ENCODE data around the gene GGCX. TPM values are rescaled to one million over a fixed set of nuclear protein-coding genes. Genes with fewer than 3 reads are reported as not detected.
A peak's percentile ranks its signal among the peaks of the same experiment; 100 is the strongest.
"Not testable (repeated sequence)": the region's sequence is repeated elsewhere in the genome, so short reads cannot be mapped to it uniquely, and the experiment has no call there.

GGCX gene
- total RNA-seq, 1 donor from 2014 or later = 43.4 TPM

DNA sequence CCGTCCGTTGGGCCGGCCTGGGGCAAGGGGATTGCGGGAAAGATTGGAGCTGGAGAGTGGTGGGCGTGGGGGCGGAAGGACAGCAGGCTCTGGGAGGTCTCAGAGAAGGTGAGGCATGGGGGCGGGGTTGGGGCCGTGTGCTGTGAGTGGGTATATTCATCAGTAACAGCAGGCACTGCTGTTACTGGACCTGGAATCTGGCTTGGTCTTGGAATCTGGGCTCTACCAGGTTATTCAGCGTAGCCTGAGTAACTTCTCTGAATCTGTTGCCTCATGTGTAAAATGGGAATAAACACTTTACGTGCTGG, 34.7 kb upstream of the GGCX start:
- Mint-ChIP-seq H3K4me1 (peaks cover 23% of the 10 kb centered on the region), H3K4me3 (peak overlapping the region; percentile 100), H3K36me3 (ENCODE audit: low read depth) (no peaks in the 10 kb centered on the region), H3K27me3 (ENCODE audit: low read depth) (no peaks in the 10 kb centered on the region), H3K9me3 (no peaks in the 10 kb centered on the region), H3K27ac (ENCODE audit: unreplicated experiment) (peak overlapping the region; percentile 97)
- no peak for DNase-seq (ENCODE audit: low read depth, low spot score)
- TF ChIP-seq, protein P1, sequence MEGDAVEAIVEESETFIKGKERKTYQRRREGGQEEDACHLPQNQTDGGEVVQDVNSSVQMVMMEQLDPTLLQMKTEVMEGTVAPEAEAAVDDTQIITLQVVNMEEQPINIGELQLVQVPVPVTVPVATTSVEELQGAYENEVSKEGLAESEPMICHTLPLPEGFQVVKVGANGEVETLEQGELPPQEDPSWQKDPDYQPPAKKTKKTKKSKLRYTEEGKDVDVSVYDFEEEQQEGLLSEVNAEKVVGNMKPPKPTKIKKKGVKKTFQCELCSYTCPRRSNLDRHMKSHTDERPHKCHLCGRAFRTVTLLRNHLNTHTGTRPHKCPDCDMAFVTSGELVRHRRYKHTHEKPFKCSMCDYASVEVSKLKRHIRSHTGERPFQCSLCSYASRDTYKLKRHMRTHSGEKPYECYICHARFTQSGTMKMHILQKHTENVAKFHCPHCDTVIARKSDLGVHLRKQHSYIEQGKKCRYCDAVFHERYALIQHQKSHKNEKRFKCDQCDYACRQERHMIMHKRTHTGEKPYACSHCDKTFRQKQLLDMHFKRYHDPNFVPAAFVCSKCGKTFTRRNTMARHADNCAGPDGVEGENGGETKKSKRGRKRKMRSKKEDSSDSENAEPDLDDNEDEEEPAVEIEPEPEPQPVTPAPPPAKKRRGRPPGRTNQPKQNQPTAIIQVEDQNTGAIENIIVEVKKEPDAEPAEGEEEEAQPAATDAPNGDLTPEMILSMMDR (conservative IDR thresholded peaks at IDR 0.05) = no peak

DNA sequence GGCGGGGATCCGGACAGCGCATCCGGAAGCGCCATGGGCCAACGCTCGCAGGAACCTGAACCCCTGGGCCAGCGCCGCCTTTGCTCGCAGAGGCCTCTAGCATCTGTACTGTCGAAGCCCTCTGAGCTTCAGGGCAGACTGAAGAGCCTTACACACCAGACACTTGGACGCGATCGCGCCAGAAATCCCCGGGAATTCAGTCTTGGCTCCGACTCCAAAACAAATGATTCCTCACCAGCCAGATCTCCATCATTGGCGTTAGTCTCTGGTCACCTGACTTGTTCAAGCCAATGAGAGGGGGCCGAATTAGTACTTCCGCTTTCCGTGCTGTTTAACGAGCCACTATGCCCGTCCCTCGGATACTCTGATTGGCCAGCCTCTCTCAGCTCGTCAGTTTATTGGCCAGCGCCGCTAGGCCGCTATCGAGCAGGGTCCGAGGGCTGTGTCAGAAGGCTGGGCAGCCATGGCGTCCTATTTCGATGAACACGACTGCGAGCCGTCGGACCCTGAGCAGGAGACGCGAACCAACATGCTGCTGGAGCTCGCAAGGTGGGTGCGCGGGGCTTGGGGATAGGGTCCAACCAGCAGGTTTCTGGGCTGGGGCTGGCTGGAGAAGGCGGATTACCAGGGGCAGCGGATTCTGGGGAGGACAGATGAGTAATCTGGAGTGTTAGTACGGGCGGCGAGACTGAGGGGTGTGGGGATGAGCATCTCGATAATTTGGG, 34.2 kb upstream of the GGCX start, which contains the start of gene RNF181:
TSS of gene RNF181 (plus strand) at position 445 of the 725 bp plus-strand sequence. CDS start at position 464, 19 bp downstream.
- Mint-ChIP-seq H3K9me3 (no peaks in the 10 kb centered on the region), H3K4me1 (peaks cover 23% of the 10 kb centered on the region), H3K27ac (ENCODE audit: unreplicated experiment) (peak within 1 kb of the TSS; percentile 98), H3K36me3 (ENCODE audit: low read depth) (no peaks in the 10 kb centered on the region), H3K27me3 (ENCODE audit: low read depth) (no peaks in the 10 kb centered on the region), H3K4me3 (peak within 1 kb of the TSS; percentile 100)
- peak; percentile 85 for DNase-seq (ENCODE audit: low read depth, low spot score)
- TF ChIP-seq, protein P1 (conservative IDR thresholded peaks at IDR 0.05) = no peak

DNA sequence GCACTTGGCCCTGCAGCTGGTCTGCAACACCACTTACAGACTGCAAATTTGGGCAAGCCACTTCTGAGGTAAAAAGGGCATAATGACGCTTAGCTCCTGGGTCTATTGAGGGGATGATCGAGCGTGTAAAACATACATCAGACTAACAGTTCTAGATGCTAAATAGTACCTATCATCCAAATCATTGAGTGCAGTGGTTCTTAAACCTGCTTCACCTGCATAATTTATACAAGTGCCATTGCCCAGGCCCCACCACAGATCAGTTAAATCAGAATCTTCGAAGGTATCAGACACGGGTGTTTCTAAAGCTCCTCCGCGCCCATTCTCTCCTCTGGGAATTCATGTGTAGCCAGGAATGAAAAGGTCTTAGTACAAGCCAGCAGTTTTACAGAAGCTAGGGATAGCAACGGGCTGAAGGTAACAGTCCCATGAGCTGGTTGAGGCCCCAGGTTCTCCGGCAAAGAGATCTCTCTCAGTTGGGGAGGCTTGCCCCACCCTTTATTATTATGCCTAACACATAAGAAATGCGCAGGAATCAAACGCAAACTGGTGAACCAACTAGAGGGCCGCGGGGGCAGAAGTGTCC, 33.5 kb upstream of the GGCX start:
- peak overlapping the region; percentile 98 for H3K27ac Mint-ChIP-seq (ENCODE audit: unreplicated experiment)
- H3K4me1 Mint-ChIP-seq = peaks cover 23% of the 10 kb centered on the region
- H3K36me3 Mint-ChIP-seq (ENCODE audit: low read depth) = no peaks in the 10 kb centered on the region
- peak overlapping the region; percentile 100 for H3K4me3 Mint-ChIP-seq
- DNase-seq (ENCODE audit: low read depth, low spot score) = no peak
- no peaks in the 10 kb centered on the region for H3K27me3 Mint-ChIP-seq (ENCODE audit: low read depth)
- H3K9me3 Mint-ChIP-seq = no peaks in the 10 kb centered on the region
- TF ChIP-seq, protein P1 (conservative IDR thresholded peaks at IDR 0.05) = no peak

DNA sequence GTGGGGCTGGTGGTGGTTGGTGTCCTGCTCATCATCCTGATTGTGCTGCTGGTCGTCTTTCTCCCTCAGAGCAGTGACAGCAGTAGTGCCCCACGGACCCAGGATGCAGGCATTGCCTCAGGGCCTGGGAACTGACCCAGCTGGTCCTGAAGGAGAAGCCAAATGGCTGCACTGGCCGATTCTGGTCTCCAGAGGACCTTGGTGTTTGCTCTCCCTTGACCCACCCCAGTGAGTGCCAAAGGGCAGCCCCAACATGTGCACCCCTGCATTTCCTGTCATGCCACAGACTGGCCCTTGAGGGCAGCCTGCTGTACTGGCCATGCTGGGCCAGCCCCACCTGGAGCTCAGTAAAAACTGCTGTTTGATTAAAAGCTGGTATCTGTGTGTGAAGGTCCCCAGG, 31.7 kb upstream of the GGCX start:
- no peak for DNase-seq (ENCODE audit: low read depth, low spot score)
- peak overlapping the region; percentile 100 for H3K4me3 Mint-ChIP-seq
- no peak overlapping the region for H3K27ac Mint-ChIP-seq (ENCODE audit: unreplicated experiment)
- H3K9me3 Mint-ChIP-seq = no peaks in the 10 kb centered on the region
- H3K36me3 Mint-ChIP-seq (ENCODE audit: low read depth) = no peaks in the 10 kb centered on the region
- H3K4me1 Mint-ChIP-seq = peaks cover 31% of the 10 kb centered on the region
- TF ChIP-seq, protein P1 (conservative IDR thresholded peaks at IDR 0.05) = no peak
- H3K27me3 Mint-ChIP-seq (ENCODE audit: low read depth) = no peaks in the 10 kb centered on the region

DNA sequence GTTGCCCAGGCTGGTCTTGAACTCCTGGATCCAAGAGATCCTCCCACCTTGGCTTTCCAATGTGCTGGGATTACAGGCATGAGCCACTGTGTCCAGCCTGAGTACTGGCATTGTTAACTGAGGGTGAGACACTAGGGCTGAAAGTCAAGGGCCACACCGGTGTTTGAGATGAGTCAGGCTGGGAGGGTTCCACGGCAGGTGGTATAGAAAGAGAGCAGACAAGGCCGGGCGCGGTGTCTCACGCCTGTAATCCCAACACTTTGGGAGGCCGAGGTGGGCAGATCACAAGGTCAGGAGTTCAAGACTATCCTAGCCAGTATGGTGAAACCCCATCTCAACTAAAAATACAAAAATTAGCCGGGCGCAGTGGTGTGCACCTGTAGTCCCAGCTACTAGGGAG, 31.0 kb upstream of the GGCX start:
- DNase-seq (ENCODE audit: low read depth, low spot score); H3K27ac Mint-ChIP-seq (ENCODE audit: unreplicated experiment); H3K9me3 Mint-ChIP-seq; H3K36me3 Mint-ChIP-seq (ENCODE audit: low read depth); H3K27me3 Mint-ChIP-seq (ENCODE audit: low read depth): not testable (repeated sequence)
- Mint-ChIP-seq H3K4me3 (peak overlapping the region; percentile 38), H3K4me1 (peaks cover 38% of the 10 kb centered on the region)

DNA sequence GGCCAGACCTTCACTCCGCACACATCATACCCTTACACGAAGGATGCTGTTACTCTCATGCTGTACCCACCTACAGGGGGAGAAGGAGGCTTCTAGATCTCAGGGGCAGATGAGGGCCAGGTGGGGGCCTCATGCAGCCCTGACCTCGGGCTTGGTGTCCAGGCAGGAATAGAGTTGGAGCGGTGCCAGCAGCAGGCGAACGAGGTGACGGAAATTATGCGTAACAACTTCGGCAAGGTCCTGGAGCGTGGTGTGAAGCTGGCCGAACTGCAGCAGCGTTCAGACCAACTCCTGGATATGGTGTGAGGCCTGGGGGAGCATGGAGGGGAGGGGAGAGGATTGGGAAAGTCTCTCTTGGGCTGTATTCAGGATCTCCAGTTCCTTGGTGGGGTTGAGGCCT, 30.3 kb upstream of the GGCX start:
- TF ChIP-seq, protein P1 (conservative IDR thresholded peaks at IDR 0.05) = no peak
- no peaks in the 10 kb centered on the region for H3K9me3 Mint-ChIP-seq
- no peaks in the 10 kb centered on the region for H3K36me3 Mint-ChIP-seq (ENCODE audit: low read depth)
- H3K27ac Mint-ChIP-seq (ENCODE audit: unreplicated experiment) = no peak overlapping the region
- DNase-seq (ENCODE audit: low read depth, low spot score) = no peak
- H3K4me1 Mint-ChIP-seq = peaks cover 38% of the 10 kb centered on the region
- peaks cover 3% of the 10 kb centered on the region for H3K27me3 Mint-ChIP-seq (ENCODE audit: low read depth)
- H3K4me3 Mint-ChIP-seq = peak overlapping the region; percentile 29

Data from neural crest cell (in vitro differentiated cells).